Spinal cord (tissue), 10 donors: ENCODE results near the gene FOXO6. TPM values are rescaled to one million over a fixed set of nuclear protein-coding genes. Genes with fewer than 3 reads are reported as not detected.
A peak's percentile ranks its signal among the peaks of the same experiment; 100 is the strongest.

ENCODE experiments used
- DNase-seq, 6 donors: peaks; one replicate each; pipeline versions ENCODE4 v3.0.0 to v3.0.0-alpha.2; 2013 to 2015; ENCODE audit warnings: low spot score in 6 of 6, low read depth in 4 of 6
- H3K27ac ChIP-seq: one replicate; pipeline ENCODE4 v1.5.1; 2013; ENCODE audit warnings: low read depth, low read length, control low read depth
- H3K27me3 ChIP-seq: one replicate; pipeline ENCODE4 v1.6.1; 2013; ENCODE audit warnings: low read length; ENCODE audit not compliant: control insufficient read depth, insufficient read depth
- H3K36me3 ChIP-seq: one replicate; pipeline ENCODE4 v1.6.1; 2013; ENCODE audit warnings: low read length; ENCODE audit not compliant: control insufficient read depth, insufficient read depth
- H3K4me1 ChIP-seq: one replicate; pipeline ENCODE4 v1.6.1; 2013; ENCODE audit warnings: low read length; ENCODE audit not compliant: control insufficient read depth, insufficient read depth
- H3K4me3 ChIP-seq: one replicate; pipeline ENCODE4 v1.5.1; 2013; ENCODE audit warnings: low read depth, low read length, control low read depth
- H3K9me3 ChIP-seq: one replicate; pipeline ENCODE4 v1.6.1; 2013; ENCODE audit warnings: low read length; ENCODE audit not compliant: control insufficient read depth, insufficient read depth
- WGBS: methylation state at CpG from one replicate; pipeline ENCODE4 v1.1.5; 2013; ENCODE audit warnings: missing lambda C conversion rate; ENCODE audit not compliant: insufficient coverage; 5-methylcytosine and 5-hydroxymethylcytosine counted together
- polyA plus RNA-seq, 2 donors: library from polyadenylated mRNA; unstranded; fragments of 120-200 nt; gene quantifications; one replicate each; pipeline ENCODE4 v1.2.1, GENCODE V29; 2013; ENCODE audit not compliant: insufficient read length in 2 of 2
- total RNA-seq, 2 donors: library from RNA; depleted of rRNA in 1 of 2; stranded (reverse); fragments of 120-200 nt in 1 of 2; fragments of >200 nt in 1 of 2; gene quantifications; one replicate each; pipeline versions ENCODE4 v1.2.3 to v1.2.4, GENCODE V29; 2013 to 2014
- donor health status: healthy.

The FOXO6 gene
- total and polyA plus RNA-seq, 4 donors, result 1.9 to 11.0 (median 5.9) TPM

DNA sequence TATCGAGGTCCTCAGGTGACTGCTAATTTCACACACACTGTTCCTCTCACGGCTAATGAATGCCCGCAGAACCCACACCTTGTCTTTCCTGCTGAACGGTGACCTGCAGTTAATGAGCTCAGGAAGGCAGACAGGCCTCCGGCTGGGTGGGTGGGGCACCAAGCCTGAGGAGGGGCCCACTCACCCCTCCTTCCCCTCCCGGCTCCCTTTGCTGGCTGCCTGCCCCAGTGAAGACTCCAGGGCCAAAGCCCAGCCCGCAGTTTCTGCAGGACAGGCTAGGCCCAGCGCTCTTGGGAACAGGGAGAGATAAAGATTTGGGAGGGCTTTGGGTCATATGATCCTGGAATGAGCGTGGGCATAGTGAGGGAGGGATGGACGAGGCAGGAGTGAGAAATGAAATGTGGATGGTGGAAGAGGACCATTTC, 26.4 kb downstream of the FOXO6 start:
- H3K4me3 ChIP-seq, result no peak overlapping the region
- peak in 2 of 6 donors; percentile 84 to 92 for DNase-seq
- 16% methylated on average over 9 of the region's 10 CpGs for WGBS
- H3K9me3 ChIP-seq, result no peaks in the 10 kb centered on the region
- no peak overlapping the region for H3K27ac ChIP-seq
- H3K27me3 ChIP-seq, result peaks cover 21% of the 10 kb centered on the region
- peaks cover 5% of the 10 kb centered on the region for H3K36me3 ChIP-seq
- peaks cover 72% of the 10 kb centered on the region for H3K4me1 ChIP-seq

- Histone ChIP-seq H3K27ac (no peak overlapping the region), H3K36me3 (no peaks in the 10 kb centered on the region), H3K9me3 (no peaks in the 10 kb centered on the region), H3K27me3 (peaks cover 15% of the 10 kb centered on the region), H3K4me1 (peaks cover 69% of the 10 kb centered on the region), H3K4me3 (no peak overlapping the region)
- 48% methylated on average over 6 of the region's 6 CpGs for WGBS
- DNase-seq, result no peak
Measured at GRCh38 chr1:41388510-41388909, 27.3 kb downstream of the FOXO6 start.

- Histone ChIP-seq H3K36me3 (no peaks in the 10 kb centered on the region), H3K9me3 (no peaks in the 10 kb centered on the region), H3K4me3 (no peak overlapping the region), H3K27ac (no peak overlapping the region), H3K4me1 (peaks cover 73% of the 10 kb centered on the region), H3K27me3 (peaks cover 10% of the 10 kb centered on the region)
- 20% methylated on average over 1 of the region's 2 CpGs for WGBS
- DNase-seq, result no peak
Measured at GRCh38 chr1:41389009-41389408, 27.8 kb downstream of the FOXO6 start.

- Histone ChIP-seq H3K27me3 (peaks cover 6% of the 10 kb centered on the region), H3K4me3 (no peak overlapping the region), H3K36me3 (no peaks in the 10 kb centered on the region), H3K4me1 (peaks cover 85% of the 10 kb centered on the region), H3K27ac (peak overlapping the region; percentile 7), H3K9me3 (no peaks in the 10 kb centered on the region)
- DNase-seq, result peak in 2 of 6 donors; percentile 94 to 96
- 17% methylated on average over 7 of the region's 10 CpGs for WGBS
Measured at GRCh38 chr1:41390166-41390565, 28.9 kb downstream of the FOXO6 start.

DNA sequence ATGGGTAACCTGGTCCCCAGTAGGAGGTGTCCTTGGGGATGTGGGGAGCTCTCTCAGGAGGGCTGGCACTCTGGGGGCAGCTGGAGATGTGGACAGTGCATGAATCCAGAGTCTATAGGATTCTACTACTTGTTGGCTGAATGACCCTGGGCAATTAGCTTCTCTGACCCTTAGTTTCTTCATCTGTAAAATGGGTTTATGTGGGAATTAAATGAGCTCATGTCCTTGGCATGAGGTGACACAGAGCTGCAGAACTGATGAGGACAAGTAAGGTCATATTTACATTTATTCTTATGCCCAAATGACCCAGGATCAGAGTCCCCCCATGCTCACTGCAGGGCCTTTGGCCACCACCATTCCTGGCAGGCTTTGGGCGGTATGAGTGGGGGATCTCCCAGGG, 29.3 kb downstream of the FOXO6 start:
- DNase-seq, result no peak
- Histone ChIP-seq H3K36me3 (no peaks in the 10 kb centered on the region), H3K27me3 (peaks cover 6% of the 10 kb centered on the region), H3K4me3 (no peak overlapping the region), H3K4me1 (peaks cover 85% of the 10 kb centered on the region), H3K27ac (peak overlapping the region; percentile 7), H3K9me3 (no peaks in the 10 kb centered on the region)
- WGBS, result 100% methylated on average over 1 of the region's 1 CpG

DNA sequence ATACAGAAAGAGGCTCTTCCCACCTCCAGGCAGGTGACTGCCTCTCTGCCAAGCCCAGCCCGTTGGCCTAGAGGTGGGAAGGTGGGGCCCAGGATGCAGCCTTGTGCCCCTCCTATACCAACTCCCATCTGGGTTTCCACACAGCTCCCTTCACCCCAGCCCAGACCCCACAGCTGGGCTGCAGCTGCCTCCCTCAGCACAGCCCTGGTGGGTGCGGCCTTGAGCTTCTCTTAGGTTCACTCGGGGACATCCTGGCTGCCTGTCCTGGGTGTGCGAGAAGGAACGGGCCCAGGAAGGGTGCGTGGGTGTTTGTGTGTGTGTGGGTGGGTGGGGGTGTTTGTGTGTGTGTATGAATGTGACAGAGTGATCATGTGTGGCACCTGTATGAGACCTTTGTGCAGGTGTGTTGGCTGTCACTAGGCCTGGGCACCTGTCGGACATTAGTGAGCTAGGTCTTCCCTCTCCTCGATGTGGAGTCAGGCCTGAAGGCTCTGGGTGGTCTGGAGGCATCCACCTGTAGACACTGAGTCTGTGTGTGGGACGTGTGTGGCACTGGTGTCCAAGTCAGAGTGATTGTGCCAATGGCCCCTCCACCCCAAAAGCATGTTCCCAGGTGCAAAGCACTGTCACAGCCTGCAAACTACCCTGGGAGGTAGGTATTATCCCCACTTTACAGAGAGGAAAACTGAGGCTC, 30.7 kb downstream of the FOXO6 start:
- peaks cover 83% of the 10 kb centered on the region for H3K4me1 ChIP-seq
- no peak for DNase-seq
- no peaks in the 10 kb centered on the region for H3K36me3 ChIP-seq
- H3K9me3 ChIP-seq, result no peaks in the 10 kb centered on the region
- 78% methylated on average over 7 of the region's 9 CpGs for WGBS
- peaks cover 6% of the 10 kb centered on the region for H3K27me3 ChIP-seq
- no peak overlapping the region for H3K4me3 ChIP-seq
- H3K27ac ChIP-seq, result no peak overlapping the region

GRCh38 chr1:41392528-41392924, 31.3 kb downstream of the FOXO6 start:
- Histone ChIP-seq H3K27me3 (peaks cover 6% of the 10 kb centered on the region), H3K4me3 (no peak overlapping the region), H3K27ac (no peak overlapping the region), H3K4me1 (peaks cover 82% of the 10 kb centered on the region), H3K36me3 (no peaks in the 10 kb centered on the region), H3K9me3 (no peaks in the 10 kb centered on the region)
- 83% methylated on average over 1 of the region's 4 CpGs for WGBS
- DNase-seq, result no peak

- Histone ChIP-seq H3K27ac (no peak overlapping the region), H3K4me3 (no peak overlapping the region), H3K9me3 (no peaks in the 10 kb centered on the region), H3K36me3 (no peaks in the 10 kb centered on the region), H3K4me1 (peaks cover 82% of the 10 kb centered on the region), H3K27me3 (peaks cover 6% of the 10 kb centered on the region)
- WGBS, result 50% methylated on average over 3 of the region's 6 CpGs
- peak in 1 of 6 donors; percentile 83 for DNase-seq
Measured at GRCh38 chr1:41393716-41394368, 32.6 kb downstream of the FOXO6 start.

DNA sequence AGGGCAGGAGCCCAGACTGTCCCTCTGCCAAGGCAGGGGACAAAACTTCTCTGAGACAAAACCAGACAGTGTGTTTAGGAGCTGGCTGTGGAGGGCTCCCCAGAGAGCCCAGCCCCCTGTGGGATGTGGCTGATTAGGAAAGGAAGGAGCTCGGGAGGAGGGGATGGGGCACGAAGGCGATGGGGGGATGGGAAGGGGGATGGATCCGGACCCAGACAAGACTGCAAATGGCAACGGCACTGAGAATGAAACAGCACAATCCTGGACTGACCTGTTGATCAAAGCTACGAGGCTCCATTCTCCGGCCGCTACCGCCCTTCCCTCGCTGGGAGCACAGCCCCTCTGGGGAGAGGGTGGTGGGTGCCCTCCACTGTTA, 33.1 kb downstream of the FOXO6 start:
- DNase-seq, result peak in 1 of 6 donors; percentile 61
- peaks cover 6% of the 10 kb centered on the region for H3K27me3 ChIP-seq
- H3K36me3 ChIP-seq, result no peaks in the 10 kb centered on the region
- no peak overlapping the region for H3K4me3 ChIP-seq
- 0% methylated on average over 1 of the region's 10 CpGs for WGBS
- no peaks in the 10 kb centered on the region for H3K9me3 ChIP-seq
- H3K4me1 ChIP-seq, result peaks cover 83% of the 10 kb centered on the region
- no peak overlapping the region for H3K27ac ChIP-seq
